GM18499 (cell line): ENCODE data around the gene VSIG2.

Source experiments
- ATAC-seq: cut with Tn5 transposase; IDR thresholded peaks from one replicate; pipeline ENCODE4 v1.9.1; 2021; ENCODE audit warnings: moderate number of reproducible peaks; ENCODE audit not compliant: insufficient read depth, unreplicated experiment

The VSIG2 gene

GRCh38 chr11:124749912-124750311 lies 2.1 kb downstream of the VSIG2 start:
- ATAC-seq, result no peak

- no peak for ATAC-seq
Observed at GRCh38 chr11:124748481-124749343, 3.3 kb downstream of the VSIG2 start.

DNA sequence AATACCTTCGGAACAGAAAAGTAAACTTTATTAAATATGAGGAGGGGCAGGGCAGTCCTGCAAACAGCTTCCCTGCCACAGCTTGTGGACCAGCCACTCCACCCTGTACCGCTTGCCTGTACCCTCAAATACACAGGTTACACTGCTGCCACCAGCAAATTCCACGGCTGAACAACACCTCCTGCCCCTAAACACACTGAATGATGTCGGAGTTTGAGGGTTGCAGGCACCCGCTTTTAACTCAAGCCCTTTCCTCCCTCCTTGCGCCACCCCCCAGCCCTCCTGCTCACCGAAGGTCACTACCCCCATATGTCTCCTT lies 4.0 kb downstream of the VSIG2 start:
- no peak for ATAC-seq

DNA sequence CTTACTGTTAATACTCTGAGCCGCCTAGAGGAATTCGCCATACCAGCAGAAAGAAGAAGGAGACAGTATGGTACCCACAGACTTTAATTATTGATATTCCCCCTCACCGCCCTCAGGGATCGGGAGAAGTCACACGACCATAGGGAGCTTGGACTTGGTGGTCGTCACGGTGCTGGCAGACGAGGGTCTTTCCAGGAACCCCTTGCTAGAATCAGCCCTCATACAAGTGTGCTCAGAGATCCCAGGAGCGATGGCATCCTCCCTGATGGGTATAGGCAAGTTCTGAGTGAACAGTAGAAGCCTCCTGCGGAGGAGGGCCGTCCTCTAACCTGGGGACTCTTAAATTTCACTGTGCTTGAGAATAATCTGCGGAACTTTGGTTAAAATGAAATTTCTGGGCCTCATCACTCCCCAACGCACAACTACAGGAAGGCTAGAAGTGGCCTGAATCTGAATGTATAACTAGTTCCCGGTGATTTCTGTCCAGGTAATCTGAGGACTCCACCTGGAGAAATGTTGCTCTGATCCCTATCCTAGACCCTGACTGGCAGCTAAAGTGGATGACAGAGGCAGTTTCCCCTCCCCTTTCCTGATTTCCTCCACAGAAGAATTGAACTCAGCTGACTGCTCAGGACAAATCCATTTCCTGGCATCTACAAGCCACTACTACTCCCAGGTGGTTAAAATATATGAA lies 4.5 kb downstream of the VSIG2 start:
- ATAC-seq, result no peak

- ATAC-seq, result peak; percentile 80
Observed at GRCh38 chr11:124746621-124747243, 5.3 kb downstream of the VSIG2 start.

GRCh38 chr11:124745835-124746620 lies 6.0 kb downstream of the VSIG2 start:
- peak; percentile 0 for ATAC-seq

- no peak for ATAC-seq
Observed at GRCh38 chr11:124745270-124745834, 6.7 kb downstream of the VSIG2 start.

GRCh38 chr11:124743050-124743449 lies 9.0 kb downstream of the VSIG2 start:
- ATAC-seq, result no peak

DNA sequence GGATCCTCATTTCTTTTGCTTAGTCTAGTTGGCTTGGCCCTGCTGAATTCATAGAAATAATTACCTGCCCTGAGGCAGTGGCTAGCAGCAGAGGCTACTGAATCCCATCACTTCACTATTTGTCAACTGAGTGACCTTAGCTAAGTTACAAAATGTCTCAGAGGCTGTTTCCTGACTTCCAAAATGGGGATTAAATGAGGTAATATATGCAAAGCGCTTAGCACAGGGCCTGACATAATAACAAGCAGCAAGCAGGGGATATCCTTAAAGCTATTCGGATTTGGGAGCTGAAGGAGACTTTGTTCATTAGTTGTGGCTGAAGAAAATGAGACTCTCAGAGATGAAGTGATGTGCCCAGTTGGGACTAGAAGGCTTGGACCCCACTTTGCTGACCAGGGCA lies 9.5 kb downstream of the VSIG2 start:
- ATAC-seq, result no peak

DNA sequence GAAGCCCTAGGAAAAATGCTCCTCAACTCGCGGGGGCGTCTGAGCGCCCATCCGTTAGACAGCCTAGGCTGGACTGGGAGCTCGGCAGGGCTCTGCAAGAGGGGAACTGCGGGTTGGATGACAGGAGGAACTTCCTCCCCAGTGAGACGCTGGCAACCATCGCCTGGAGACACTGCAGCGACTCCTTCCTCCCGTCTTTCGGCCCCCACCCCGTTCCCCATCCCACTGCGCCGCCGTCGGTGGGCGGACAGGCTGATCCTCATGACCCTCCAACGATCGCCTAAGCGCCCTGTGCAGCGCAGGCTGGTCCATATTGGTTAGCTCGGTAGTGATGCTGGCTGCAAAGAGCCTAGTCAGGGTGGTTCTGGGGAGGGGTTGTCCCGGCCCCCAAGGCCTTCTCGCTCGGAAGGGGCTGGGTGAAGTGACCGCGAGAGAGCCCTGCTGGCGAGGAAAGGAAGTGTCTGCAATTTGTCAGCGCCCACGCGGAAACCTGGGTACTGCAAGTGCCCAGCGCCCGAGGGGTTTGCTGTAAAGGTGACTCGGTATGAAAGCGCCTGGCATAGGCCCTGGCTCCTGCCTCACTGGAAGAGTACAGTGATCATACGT lies 11.7 kb downstream of the VSIG2 start:
- no peak for ATAC-seq

- peak; percentile 90 for ATAC-seq
Observed at GRCh38 chr11:124739479-124740276, 12.4 kb downstream of the VSIG2 start, which contains the start of gene NRGN. Gene NRGN (plus strand): TSS chr11:124739942. CDS start chr11:124740085, 143 bp downstream.

DNA sequence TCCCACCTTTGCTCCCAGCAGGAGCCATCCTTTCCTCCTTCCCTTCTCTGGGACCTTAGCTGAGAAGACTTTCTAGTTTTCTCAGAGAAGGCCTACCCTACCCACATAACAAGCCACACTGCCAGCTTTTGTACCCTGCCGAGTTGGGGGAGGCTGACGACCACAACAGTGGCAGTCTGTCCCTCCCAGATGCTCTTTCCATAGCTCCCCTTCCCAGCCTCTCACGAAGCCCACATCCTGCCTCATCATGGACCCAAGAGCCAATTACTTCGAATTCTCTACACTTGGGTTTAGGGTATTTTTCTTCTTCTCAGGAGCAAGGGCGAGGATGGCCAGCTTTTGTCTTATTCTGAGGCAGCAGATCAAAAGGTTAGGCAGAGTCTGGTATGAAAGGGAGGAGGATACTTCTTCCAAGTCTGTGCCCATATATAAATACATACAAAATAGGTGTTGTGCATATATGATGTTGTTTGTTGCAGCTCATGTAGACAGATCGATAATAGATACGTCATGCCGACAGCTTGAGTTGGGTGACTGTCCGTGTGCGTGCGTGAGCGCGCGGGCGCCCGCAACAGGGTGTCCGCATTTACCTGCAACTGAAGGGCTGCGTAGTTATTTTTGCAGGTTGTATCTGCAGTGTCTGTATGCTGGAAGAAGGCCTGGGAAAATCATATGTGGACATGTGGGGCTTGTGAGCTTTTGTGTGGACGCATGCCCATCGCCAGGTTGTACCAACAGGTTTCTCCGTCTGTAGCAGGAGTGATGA lies 13.2 kb downstream of the VSIG2 start:
- no peak for ATAC-seq

- no peak for ATAC-seq
Observed at GRCh38 chr11:124737638-124738305, 14.3 kb downstream of the VSIG2 start.

- no peak for ATAC-seq
Observed at GRCh38 chr11:124736736-124737135, 15.3 kb downstream of the VSIG2 start.

DNA sequence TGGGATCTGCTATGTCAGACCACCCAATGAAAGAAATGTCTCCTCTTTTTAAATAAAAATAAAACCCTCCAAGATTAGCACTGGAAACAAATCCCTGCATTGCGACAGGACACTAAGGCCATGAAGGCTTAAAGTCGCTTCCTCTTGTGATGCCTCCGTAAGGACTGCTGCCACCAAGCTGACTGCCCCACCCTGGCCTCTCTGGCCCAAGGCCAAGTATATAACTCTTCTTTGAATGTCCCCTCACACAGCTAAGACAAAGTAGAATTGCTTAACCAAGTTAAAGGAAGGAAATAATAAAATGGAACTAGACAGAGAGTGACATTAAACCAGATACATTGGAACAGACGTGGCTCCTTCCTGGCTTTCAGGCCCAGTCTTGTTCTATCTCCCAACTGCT lies 19.8 kb downstream of the VSIG2 start:
- ATAC-seq, result no peak

- ATAC-seq, result no peak
Observed at GRCh38 chr11:124729571-124729970, 22.5 kb downstream of the VSIG2 start.

DNA sequence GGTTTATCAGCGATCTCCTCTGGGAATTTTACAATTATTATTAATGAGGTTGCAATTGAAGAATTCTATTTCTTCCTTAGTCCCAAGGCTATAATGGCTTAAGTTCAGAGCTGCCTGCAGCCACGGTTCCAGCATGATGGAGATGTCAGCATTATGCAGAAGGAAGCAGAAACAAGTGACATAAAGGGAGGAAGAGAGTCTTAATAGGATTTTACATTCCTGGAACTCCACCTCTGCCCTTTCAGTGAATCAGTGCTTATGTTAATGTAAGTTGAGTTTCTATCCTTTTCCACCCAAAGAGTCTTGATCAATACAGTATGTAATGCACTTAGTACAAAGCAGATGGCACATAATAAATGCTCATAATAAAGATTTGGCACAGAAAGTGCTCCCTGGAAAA lies 23.9 kb downstream of the VSIG2 start:
- ATAC-seq, result no peak

- ATAC-seq, result no peak
Observed at GRCh38 chr11:124727474-124727873, 24.6 kb downstream of the VSIG2 start.
